Astrocyte (in vitro differentiated cells and primary cell): ENCODE measurements around the gene FUT4. TPM values are rescaled to one million over a fixed set of nuclear protein-coding genes. Genes with fewer than 3 reads are reported as not detected.

Experiments
- DNase-seq: peaks from one replicate; pipeline ENCODE4 v3.0.0-alpha.2; 2010; ENCODE audit warnings: low read depth
- FAIRE-seq: peaks from 2 replicates; lab custom pipeline; 2011; peaks lifted over from hg19 to GRCh38; lab: Jason Lieb, UNC
- H2AFZ ChIP-seq: 2 replicates; pipeline ENCODE4 v1.6.0; 2012; ENCODE audit warnings: low read depth, low read length, inconsistent platforms
- H3K27ac ChIP-seq: 2 replicates; pipeline ENCODE4 v1.5.1; 2011; ENCODE audit warnings: low read depth, low read length, inconsistent platforms
- H3K27me3 ChIP-seq: 2 replicates; pipeline ENCODE4 v1.6.0; 2011; ENCODE audit warnings: low read length, inconsistent platforms; ENCODE audit not compliant: insufficient read depth
- H3K36me3 ChIP-seq: 2 replicates; pipeline ENCODE4 v1.5.1; 2011; ENCODE audit warnings: low read length, inconsistent platforms; ENCODE audit not compliant: insufficient read depth
- H3K4me1 ChIP-seq: 2 replicates; pipeline ENCODE4 v1.5.1; 2011; ENCODE audit warnings: low read length, inconsistent platforms; ENCODE audit not compliant: insufficient read depth
- H3K4me2 ChIP-seq: 2 replicates; pipeline ENCODE4 v1.6.0; 2012; ENCODE audit warnings: low read length, inconsistent platforms
- H3K4me3 ChIP-seq: 2 replicates; pipeline ENCODE4 v1.5.1; 2011; ENCODE audit warnings: low read depth, mild to moderate bottlenecking, low read length, inconsistent platforms; ENCODE audit not compliant: insufficient read depth
- H3K79me2 ChIP-seq: 2 replicates; pipeline ENCODE4 v1.6.0; 2012; ENCODE audit warnings: mild to moderate bottlenecking, low read length, inconsistent platforms; ENCODE audit not compliant: insufficient read depth
- H3K9ac ChIP-seq: 2 replicates; pipeline ENCODE4 v1.6.0; 2012; ENCODE audit warnings: mild to moderate bottlenecking, low read length, inconsistent platforms
- H3K9me3 ChIP-seq: 2 replicates; pipeline ENCODE4 v1.5.1; 2012; ENCODE audit warnings: low read depth, mild to moderate bottlenecking, low read length, inconsistent platforms; ENCODE audit not compliant: insufficient read depth
- H4K20me1 ChIP-seq: 2 replicates; pipeline ENCODE4 v1.6.0; 2012; ENCODE audit warnings: low read length, inconsistent platforms; ENCODE audit not compliant: insufficient read depth
- H3K27ac Mint-ChIP-seq: one replicate; pipeline ENCODE4 v1.8.0; 2021; ENCODE audit warnings: mild to moderate bottlenecking, mixed read lengths; ENCODE audit not compliant: unreplicated experiment
- H3K27me3 Mint-ChIP-seq: one replicate; pipeline ENCODE4 v1.8.0; 2021; ENCODE audit warnings: low read depth, mixed read lengths; ENCODE audit not compliant: unreplicated experiment
- H3K36me3 Mint-ChIP-seq: one replicate; pipeline ENCODE4 v1.8.0; 2021; ENCODE audit warnings: low read depth, mixed read lengths; ENCODE audit not compliant: unreplicated experiment
- H3K4me1 Mint-ChIP-seq: one replicate; pipeline ENCODE4 v1.8.0; 2021; ENCODE audit warnings: low read depth, mixed read lengths; ENCODE audit not compliant: unreplicated experiment
- H3K4me3 Mint-ChIP-seq: one replicate; pipeline ENCODE4 v1.8.0; 2021; ENCODE audit warnings: mild to moderate bottlenecking, moderate library complexity, mixed read lengths; ENCODE audit not compliant: unreplicated experiment
- H3K9me3 Mint-ChIP-seq: one replicate; pipeline ENCODE4 v1.8.0; 2021; ENCODE audit warnings: mild to moderate bottlenecking, mixed read lengths; ENCODE audit not compliant: unreplicated experiment
- CTCF ChIP-seq: IDR thresholded peaks from 2 replicates; pipeline ENCODE4 v1.5.1; 2011; ENCODE audit warnings: low read depth, mild to moderate bottlenecking, inconsistent platforms, low read length, moderate library complexity; ENCODE audit not compliant: insufficient read depth
- EZH2 ChIP-seq: IDR thresholded peaks from 2 replicates; pipeline ENCODE4 v1.6.1; 2012; ENCODE audit warnings: mild to moderate bottlenecking, low read length, inconsistent platforms; ENCODE audit not compliant: insufficient read depth
- total RNA-seq: library from RNA; stranded (reverse); gene quantifications from 2 replicates; pipeline ENCODE4 v1.2.1, GENCODE V29; 2021

The FUT4 gene
- total RNA-seq, 1 donor from 2014 or later: 3.5 TPM

GRCh38 chr11:94537031-94537600 lies 6.6 kb upstream of the FUT4 start:
- no peaks in the 10 kb centered on the region for H3K4me1 ChIP-seq
- FAIRE-seq (no peak), DNase-seq (peak; percentile 70)
- H3K9ac ChIP-seq: no peak overlapping the region
- H3K9me3 Mint-ChIP-seq: no peaks in the 10 kb centered on the region
- H3K79me2 ChIP-seq: no peaks in the 10 kb centered on the region
- H3K27me3 Mint-ChIP-seq: peaks cover 9% of the 10 kb centered on the region
- no peak overlapping the region for H3K4me3 ChIP-seq
- no peak overlapping the region for H3K4me3 Mint-ChIP-seq
- H3K36me3 Mint-ChIP-seq: no peaks in the 10 kb centered on the region
- no peaks in the 10 kb centered on the region for H4K20me1 ChIP-seq
- no peaks in the 10 kb centered on the region for H3K4me1 Mint-ChIP-seq
- H3K27ac ChIP-seq: no peak overlapping the region
- H2AFZ ChIP-seq: no peak overlapping the region
- TF ChIP-seq EZH2 (no peak), CTCF (no peak)
- H3K4me2 ChIP-seq: no peak overlapping the region
- H3K27me3 ChIP-seq: no peaks in the 10 kb centered on the region
- H3K36me3 ChIP-seq: no peaks in the 10 kb centered on the region
- H3K27ac Mint-ChIP-seq: no peak overlapping the region
- H3K9me3 ChIP-seq: no peaks in the 10 kb centered on the region

GRCh38 chr11:94539420-94539819 lies 4.3 kb upstream of the FUT4 start:
- Mint-ChIP-seq H3K27me3 (peaks cover 9% of the 10 kb centered on the region), H3K4me3 (no peak overlapping the region), H3K9me3 (no peaks in the 10 kb centered on the region), H3K36me3 (no peaks in the 10 kb centered on the region), H3K4me1 (no peaks in the 10 kb centered on the region), H3K27ac (no peak overlapping the region)
- H3K27ac ChIP-seq: no peak overlapping the region
- FAIRE-seq (no peak), DNase-seq (no peak)
- no peaks in the 10 kb centered on the region for H3K9me3 ChIP-seq
- H4K20me1 ChIP-seq: no peaks in the 10 kb centered on the region
- TF ChIP-seq EZH2 (no peak), CTCF (no peak)
- no peak overlapping the region for H3K4me2 ChIP-seq
- no peaks in the 10 kb centered on the region for H3K4me1 ChIP-seq
- peaks cover 1% of the 10 kb centered on the region for H3K79me2 ChIP-seq
- H3K36me3 ChIP-seq: no peaks in the 10 kb centered on the region
- no peak overlapping the region for H2AFZ ChIP-seq
- H3K27me3 ChIP-seq: no peaks in the 10 kb centered on the region
- no peak overlapping the region for H3K4me3 ChIP-seq
- H3K9ac ChIP-seq: no peak overlapping the region

- peaks cover 9% of the 10 kb centered on the region for H3K27me3 Mint-ChIP-seq
- Histone ChIP-seq H3K9ac (peak overlapping the region; percentile 90), H3K4me1 (peaks cover 21% of the 10 kb centered on the region), H3K27me3 (no peaks in the 10 kb centered on the region), H3K4me2 (peak overlapping the region; percentile 91), H4K20me1 (peaks cover 37% of the 10 kb centered on the region), H2AFZ (peak overlapping the region; percentile 99), H3K27ac (peak overlapping the region; percentile 87), H3K79me2 (peaks cover 29% of the 10 kb centered on the region), H3K36me3 (no peaks in the 10 kb centered on the region), H3K9me3 (no peaks in the 10 kb centered on the region), H3K4me3 (peak overlapping the region; percentile 64)
- no peak for FAIRE-seq
- H3K27ac Mint-ChIP-seq: peak overlapping the region; percentile 47
- H3K4me3 Mint-ChIP-seq: peak overlapping the region; percentile 79
- peaks cover 7% of the 10 kb centered on the region for H3K4me1 Mint-ChIP-seq
- no peak for DNase-seq
- H3K9me3 Mint-ChIP-seq: peaks cover 2% of the 10 kb centered on the region
- peaks cover 3% of the 10 kb centered on the region for H3K36me3 Mint-ChIP-seq
- TF ChIP-seq EZH2 (no peak), CTCF (no peak)
Observed at GRCh38 chr11:94544646-94545263, 1.0 kb downstream of the FUT4 start.
